Body of pancreas (tissue), 4 donors: Measurements from ENCODE around the gene IL18.

Experiments used
- CTCF ChIP-seq, 7 experiments: fragments of 450-650 bp in 4 of 7; fragments of 200-600 bp in 3 of 7; sonication (generic) in 3 of 7; IDR thresholded peaks; one replicate each; pipeline ENCODE4 v1.5.1; 2016 to 2019; ENCODE audit warnings: antibody characterized with exemption in 7 of 7
- POLR2A ChIP-seq, 3 donors: fragments of 450-650 bp; IDR thresholded peaks; one replicate each; pipeline ENCODE4 v1.6.1; 2016; ENCODE audit warnings: antibody characterized with exemption in 3 of 3, mild to moderate bottlenecking in 2 of 3

GRCh38 chr11:112196519-112197087 lies 32.7 kb upstream of the IL18 start:
- TF ChIP-seq CTCF (IDR thresholded peaks at IDR 0.05) (no peak), POLR2A (IDR thresholded peaks at IDR 0.05) (no peak)
